Keratinocyte (primary cell): Measurements from ENCODE around the gene R3HDM2. TPM values are rescaled to one million over a fixed set of nuclear protein-coding genes. Genes with fewer than 3 reads are reported as not detected.
"Not testable (repeated sequence)": the region's sequence is repeated elsewhere in the genome, so short reads cannot be mapped to it uniquely, and the experiment has no call there.

Experiments
- DNase-seq: peaks from one replicate; pipeline ENCODE4 v3.0.0-alpha.2; 2011; ENCODE audit warnings: low read depth, missing footprints, low spot score
- FAIRE-seq: peaks from 2 replicates; lab custom pipeline; 2011; peaks lifted over from hg19 to GRCh38; lab: Jason Lieb, UNC
- H2AFZ ChIP-seq: 2 replicates; pipeline ENCODE4 v1.6.0; 2012; ENCODE audit warnings: low read length, control low read depth, inconsistent platforms; ENCODE audit not compliant: control insufficient read depth
- H3K27ac ChIP-seq: 2 replicates; pipeline ENCODE4 v1.5.1; 2011; ENCODE audit warnings: low read length; ENCODE audit not compliant: control insufficient read depth, insufficient read depth
- H3K27me3 ChIP-seq: 3 replicates; pipeline ENCODE4 v1.6.0; 2011; ENCODE audit warnings: low read length; ENCODE audit not compliant: control insufficient read depth, insufficient read depth; ENCODE audit errors: extremely low read depth
- H3K36me3 ChIP-seq, 2 experiments: 2 replicates in 1 of 2; 3 replicates in 1 of 2; pipeline ENCODE4 v1.5.1; 2011; ENCODE audit warnings: low read length in 2 of 2, mild to moderate bottlenecking in 1 of 2; ENCODE audit not compliant: control insufficient read depth in 2 of 2, insufficient read depth in 2 of 2; ENCODE audit errors: extremely low read depth in 1 of 2
- H3K4me1 ChIP-seq: 3 replicates; pipeline ENCODE4 v1.5.1; 2011; ENCODE audit warnings: low read length; ENCODE audit not compliant: control insufficient read depth, insufficient read depth; ENCODE audit errors: extremely low read depth
- H3K4me2 ChIP-seq: 3 replicates; pipeline ENCODE4 v1.6.0; 2011; ENCODE audit warnings: low read depth, low read length; ENCODE audit not compliant: control insufficient read depth, insufficient read depth; ENCODE audit errors: extremely low read depth
- H3K4me3 ChIP-seq, 3 experiments: fragments of 200-600 bp in 1 of 3; sonication (generic) in 1 of 3; 2 replicates in 2 of 3; 3 replicates in 1 of 3; pipeline ENCODE4 v1.5.1; 2011 to 2016; ENCODE audit warnings: low read length in 3 of 3, mild to moderate bottlenecking in 3 of 3, control low read depth in 2 of 3, inconsistent platforms in 1 of 3, low read depth in 1 of 3, mixed read lengths in 1 of 3, mixed run types in 1 of 3, moderate library complexity in 1 of 3; ENCODE audit not compliant: control insufficient read depth in 2 of 3, insufficient read depth in 2 of 3; ENCODE audit errors: extremely low read depth in 1 of 3
- H3K79me2 ChIP-seq: 2 replicates; pipeline ENCODE4 v1.6.0; 2012; ENCODE audit warnings: low read length; ENCODE audit not compliant: control insufficient read depth, insufficient read depth
- H3K9ac ChIP-seq: 3 replicates; pipeline ENCODE4 v1.6.0; 2011; ENCODE audit warnings: low read length; ENCODE audit not compliant: control insufficient read depth, insufficient read depth; ENCODE audit errors: extremely low read depth
- H3K9me1 ChIP-seq: 3 replicates; pipeline ENCODE4 v1.6.0; 2011; ENCODE audit warnings: low read length; ENCODE audit not compliant: control insufficient read depth, insufficient read depth; ENCODE audit errors: extremely low read depth
- H3K9me3 ChIP-seq: 2 replicates; pipeline ENCODE4 v1.5.1; 2012; ENCODE audit warnings: low read depth, low read length; ENCODE audit not compliant: control insufficient read depth
- H4K20me1 ChIP-seq: 3 replicates; pipeline ENCODE4 v1.6.0; 2011; ENCODE audit warnings: low read length; ENCODE audit not compliant: control insufficient read depth, insufficient read depth; ENCODE audit errors: extremely low read depth
- EZH2 ChIP-seq: IDR thresholded peaks from one replicate; pipeline ENCODE4 v1.6.1; 2012; ENCODE audit warnings: inconsistent platforms, mild to moderate bottlenecking, low read length, moderate library complexity
- dilution Hi-C: fragments of 300-500 bp; cut with MboI; formaldehyde crosslinking; loops from one replicate; pipeline ENCODE4 v1.7.0; 2020; ENCODE audit warnings: low sequenced_read_pairs; ENCODE audit not compliant: extremely low pct_ligation_motif_present
- polyA plus RNA-seq, 5 experiments: library from polyadenylated mRNA; depleted of rRNA in 3 of 5; stranded (reverse) in 3 of 5; stranded (forward) in 1 of 5; unstranded in 1 of 5; fragments of >200 nt; gene quantifications; 1 replicate in 1 of 5; 2 replicates in 3 of 5; 3 replicates in 1 of 5; pipeline versions ENCODE4 v1.2.1 to v1.2.3, GENCODE V29; 2011 to 2012; ENCODE audit warnings: missing spikeins in 2 of 5, low read depth in 1 of 5, low replicate concordance in 1 of 5
- TF ChIP-seq, protein P1 (sequence below), 3 experiments: IDR thresholded peaks in 1 of 3; conservative IDR thresholded peaks in 1 of 3; optimal IDR thresholded peaks in 1 of 3; 2 replicates in 2 of 3; 3 replicates in 1 of 3; pipeline versions ENCODE3 to v1.5.1; 2011; ENCODE audit warnings: low read length in 3 of 3, mild to moderate bottlenecking in 3 of 3, moderate library complexity in 2 of 3, control low read depth in 1 of 3, inconsistent platforms in 1 of 3; ENCODE audit not compliant: insufficient read depth in 2 of 3; ENCODE audit errors: extremely low read depth in 1 of 3

Gene R3HDM2
- polyA plus RNA-seq, 1 donor (not counting 4 experiments of a cell fraction or from before 2014, with no cell fraction given), result 11.1 TPM

GRCh38 chr12:57366315-57366714, 64.5 kb downstream of the R3HDM2 start:
- no peaks in the 10 kb centered on the region for H3K79me2 ChIP-seq
- FAIRE-seq, result no peak
- no peaks in the 10 kb centered on the region for H3K27me3 ChIP-seq
- DNase-seq, result no peak
- H3K9ac ChIP-seq, result no peak overlapping the region
- no peak overlapping the region for H3K27ac ChIP-seq
- TF ChIP-seq, protein P1, sequence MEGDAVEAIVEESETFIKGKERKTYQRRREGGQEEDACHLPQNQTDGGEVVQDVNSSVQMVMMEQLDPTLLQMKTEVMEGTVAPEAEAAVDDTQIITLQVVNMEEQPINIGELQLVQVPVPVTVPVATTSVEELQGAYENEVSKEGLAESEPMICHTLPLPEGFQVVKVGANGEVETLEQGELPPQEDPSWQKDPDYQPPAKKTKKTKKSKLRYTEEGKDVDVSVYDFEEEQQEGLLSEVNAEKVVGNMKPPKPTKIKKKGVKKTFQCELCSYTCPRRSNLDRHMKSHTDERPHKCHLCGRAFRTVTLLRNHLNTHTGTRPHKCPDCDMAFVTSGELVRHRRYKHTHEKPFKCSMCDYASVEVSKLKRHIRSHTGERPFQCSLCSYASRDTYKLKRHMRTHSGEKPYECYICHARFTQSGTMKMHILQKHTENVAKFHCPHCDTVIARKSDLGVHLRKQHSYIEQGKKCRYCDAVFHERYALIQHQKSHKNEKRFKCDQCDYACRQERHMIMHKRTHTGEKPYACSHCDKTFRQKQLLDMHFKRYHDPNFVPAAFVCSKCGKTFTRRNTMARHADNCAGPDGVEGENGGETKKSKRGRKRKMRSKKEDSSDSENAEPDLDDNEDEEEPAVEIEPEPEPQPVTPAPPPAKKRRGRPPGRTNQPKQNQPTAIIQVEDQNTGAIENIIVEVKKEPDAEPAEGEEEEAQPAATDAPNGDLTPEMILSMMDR (optimal IDR thresholded peaks at IDR 0.05 in 1 of 3, IDR thresholded peaks at IDR 0.05 in 1 of 3, conservative IDR thresholded peaks at IDR 0.05 in 1 of 3; ENCODE audit: extremely low read depth in 1 of 3, insufficient read depth in 2 of 3, low read length in 3 of 3), result no peak
- no peak for TF ChIP-seq EZH2
- H3K4me2 ChIP-seq, result no peak overlapping the region
- no peak overlapping the region for H3K4me3 ChIP-seq
- no peaks in the 10 kb centered on the region for H3K9me1 ChIP-seq
- no peak overlapping the region for H2AFZ ChIP-seq
- H3K9me3 ChIP-seq, result no peaks in the 10 kb centered on the region
- H3K4me1 ChIP-seq, result no peaks in the 10 kb centered on the region
- no peaks in the 10 kb centered on the region for H3K36me3 ChIP-seq
- dilution Hi-C loops, result no loop called here
- no peaks in the 10 kb centered on the region for H4K20me1 ChIP-seq

- DNase-seq, H3K9ac ChIP-seq, H3K4me2 ChIP-seq, FAIRE-seq, dilution Hi-C loops, H3K36me3 ChIP-seq, H3K4me3 ChIP-seq, H3K4me1 ChIP-seq, H3K9me1 ChIP-seq, H4K20me1 ChIP-seq, H3K27me3 ChIP-seq, H3K9me3 ChIP-seq, H3K27ac ChIP-seq, H2AFZ ChIP-seq, H3K79me2 ChIP-seq: not testable (repeated sequence)
Observed at GRCh38 chr12:57364156-57364555, 66.7 kb downstream of the R3HDM2 start.

DNA sequence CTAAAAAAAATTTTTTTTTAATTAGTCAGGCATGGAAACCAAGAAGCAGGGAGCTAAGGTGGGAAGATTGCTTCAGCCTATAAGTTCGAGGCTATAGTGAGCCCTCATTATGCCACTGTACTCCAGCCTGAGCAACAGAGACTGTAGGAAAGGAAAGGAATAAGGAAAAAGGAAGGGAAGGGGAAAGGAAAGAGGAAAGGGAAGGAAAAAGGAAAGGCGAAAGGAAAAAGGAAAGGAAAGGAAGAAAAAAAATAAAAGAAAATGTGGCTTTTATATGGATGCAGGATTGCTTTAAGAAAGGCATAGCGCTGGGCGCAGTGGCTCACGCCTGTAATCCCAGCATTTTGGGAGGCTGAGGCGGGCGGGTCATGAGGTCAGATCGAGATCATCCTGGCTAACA, 70.4 kb downstream of the R3HDM2 start:
- dilution Hi-C loops, result no loop called here
- no peak overlapping the region for H3K4me2 ChIP-seq
- no peaks in the 10 kb centered on the region for H3K9me1 ChIP-seq
- no peaks in the 10 kb centered on the region for H3K79me2 ChIP-seq
- TF ChIP-seq, protein P1 (optimal IDR thresholded peaks at IDR 0.05 in 1 of 3, IDR thresholded peaks at IDR 0.05 in 1 of 3, conservative IDR thresholded peaks at IDR 0.05 in 1 of 3; ENCODE audit: extremely low read depth in 1 of 3, insufficient read depth in 2 of 3, low read length in 3 of 3), result no peak
- no peak for TF ChIP-seq EZH2
- H2AFZ ChIP-seq, result no peak overlapping the region
- no peaks in the 10 kb centered on the region for H3K36me3 ChIP-seq
- H3K4me1 ChIP-seq, result no peaks in the 10 kb centered on the region
- H3K4me3 ChIP-seq, result no peak overlapping the region
- no peak overlapping the region for H3K27ac ChIP-seq
- FAIRE-seq, result no peak
- no peaks in the 10 kb centered on the region for H4K20me1 ChIP-seq
- H3K9ac ChIP-seq, result no peak overlapping the region
- H3K27me3 ChIP-seq, result no peaks in the 10 kb centered on the region
- H3K9me3 ChIP-seq, result no peaks in the 10 kb centered on the region
- no peak for DNase-seq
